Activated CD4-positive, alpha-beta memory T cell treated with anti-CD3 and anti-CD28 coated beads for 36 hours (primary cell): ENCODE measurements around the gene USP33. TPM values are rescaled to one million over a fixed set of nuclear protein-coding genes. Genes with fewer than 3 reads are reported as not detected.
"Not testable (repeated sequence)": the region's sequence is repeated elsewhere in the genome, so short reads cannot be mapped to it uniquely, and the experiment has no call there.

ENCODE experiments used
- CTCF ChIA-PET: fragments of 350-600 bp; sonication (Branson Sonifier 250); formaldehyde crosslinking; loops from one replicate; lab custom pipeline; 2021; ENCODE audit warnings: antibody characterized with exemption, inconsistent platforms; lab: Charles Lee
- POLR2A ChIA-PET: fragments of 350-600 bp; sonication (Branson Sonifier 250); formaldehyde crosslinking; loops from one replicate; lab custom pipeline; 2021; ENCODE audit warnings: antibody characterized with exemption; lab: Charles Lee
- DNase-seq: peaks from one replicate; pipeline ENCODE4 v3.0.0-alpha.2; 2020
- H3K27ac Mint-ChIP-seq: one replicate; pipeline ENCODE4 v1.8.0; 2021; ENCODE audit warnings: mixed read lengths
- H3K27me3 Mint-ChIP-seq: one replicate; pipeline ENCODE4 v1.8.0; 2021; ENCODE audit warnings: mixed read lengths
- H3K36me3 Mint-ChIP-seq: one replicate; pipeline ENCODE4 v1.8.0; 2021; ENCODE audit warnings: mixed read lengths
- H3K4me1 Mint-ChIP-seq: one replicate; pipeline ENCODE4 v1.8.0; 2021; ENCODE audit warnings: low read depth, mixed read lengths
- H3K4me3 Mint-ChIP-seq: one replicate; pipeline ENCODE4 v1.8.0; 2021; ENCODE audit warnings: mild to moderate bottlenecking, mixed read lengths
- H3K9me3 Mint-ChIP-seq: one replicate; pipeline ENCODE4 v1.8.0; 2021; ENCODE audit warnings: mixed read lengths
- intact Hi-C: fragments of 100-400 bp; cut with micrococcal nuclease; formaldehyde crosslinking; loops from one replicate; pipeline ENCODE4 v1.15.1; 2023
- total RNA-seq, 2 experiments: library from RNA; stranded (reverse); gene quantifications; one replicate each; pipeline ENCODE4 v1.2.3, GENCODE V29; 2021

Gene USP33
- total RNA-seq, 2 experiments from 2014 or later: 37.7 to 41.0 TPM

DNA sequence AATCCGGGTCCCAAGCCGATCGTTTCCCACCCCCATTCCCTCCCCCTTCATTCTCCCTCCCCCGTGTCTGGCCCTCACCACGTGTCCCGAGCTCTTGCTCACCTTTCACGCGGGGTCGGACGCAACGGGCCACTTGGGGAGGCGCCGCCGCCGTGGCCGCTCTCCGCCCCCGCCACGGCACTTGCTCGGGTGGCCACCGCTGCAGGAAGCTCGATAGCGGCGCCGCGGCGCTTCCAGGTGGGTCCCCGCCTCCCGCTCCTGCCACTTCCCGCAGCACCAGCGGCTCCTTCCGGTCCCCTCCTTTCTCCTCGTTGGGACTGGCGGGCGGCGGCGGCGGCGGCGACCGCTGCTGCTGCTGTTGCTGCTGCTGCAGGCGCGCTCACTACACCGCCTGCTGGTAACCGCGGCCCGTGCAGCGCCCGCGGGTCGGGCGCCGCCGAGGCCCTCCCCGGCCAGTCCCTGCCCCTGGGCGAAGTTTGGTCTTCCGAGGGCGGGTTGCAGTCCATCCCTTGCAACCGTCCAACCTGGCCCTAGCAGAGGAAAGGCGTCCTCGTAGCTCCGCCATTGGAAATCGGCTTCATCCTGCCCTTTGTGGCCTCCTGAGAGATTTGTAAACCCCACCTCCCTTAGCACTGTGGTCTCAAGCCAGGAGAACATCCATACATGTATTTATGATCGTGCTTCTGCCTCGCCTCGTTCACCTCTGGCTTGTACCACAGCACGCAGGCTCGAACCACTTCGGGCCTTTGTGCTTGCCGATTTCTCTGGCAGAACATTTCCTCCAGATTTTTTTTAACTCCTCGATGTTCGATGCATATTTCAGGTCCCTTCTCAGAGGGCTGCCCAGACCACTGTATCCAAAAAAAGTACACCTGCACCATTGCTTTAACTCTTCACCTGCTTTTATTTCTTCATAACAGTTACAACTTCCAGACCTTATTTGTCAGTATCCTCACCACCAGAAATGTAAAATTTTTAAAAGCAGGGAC, 76.2 kb downstream of the USP33 start:
- no peaks in the 10 kb centered on the region for H3K36me3 Mint-ChIP-seq
- peak overlapping the region; percentile 98 for H3K4me3 Mint-ChIP-seq
- peak; percentile 95 for DNase-seq
- ChIA-PET CTCF (interaction anchor here (0.7 to 2.1 kb wide), 16 partner anchors 9 to 431 kb away, joined by 3 to 9 read pairs (median 4); partner anchors contain the start of genes AK5, DNAJB4, FUBP1 and USP33), POLR2A (interaction anchor here (0.6 to 2.9 kb wide), 11 partner anchors 10 to 321 kb away, joined by 3 to 12 read pairs (median 4); partner anchors contain the start of genes DNAJB4, FUBP1, MIGA1 and USP33)
- H3K27ac Mint-ChIP-seq: peak overlapping the region; percentile 90
- H3K4me1 Mint-ChIP-seq: peaks cover 32% of the 10 kb centered on the region
- intact Hi-C loops: loop anchor here (1.0 to 10.0 kb wide), 9 partner anchors 45 to 1897 kb away; partner anchors contain the start of genes AK5, MIGA1, PIGK and RABGGTB
- H3K9me3 Mint-ChIP-seq: no peaks in the 10 kb centered on the region
- no peaks in the 10 kb centered on the region for H3K27me3 Mint-ChIP-seq

DNA sequence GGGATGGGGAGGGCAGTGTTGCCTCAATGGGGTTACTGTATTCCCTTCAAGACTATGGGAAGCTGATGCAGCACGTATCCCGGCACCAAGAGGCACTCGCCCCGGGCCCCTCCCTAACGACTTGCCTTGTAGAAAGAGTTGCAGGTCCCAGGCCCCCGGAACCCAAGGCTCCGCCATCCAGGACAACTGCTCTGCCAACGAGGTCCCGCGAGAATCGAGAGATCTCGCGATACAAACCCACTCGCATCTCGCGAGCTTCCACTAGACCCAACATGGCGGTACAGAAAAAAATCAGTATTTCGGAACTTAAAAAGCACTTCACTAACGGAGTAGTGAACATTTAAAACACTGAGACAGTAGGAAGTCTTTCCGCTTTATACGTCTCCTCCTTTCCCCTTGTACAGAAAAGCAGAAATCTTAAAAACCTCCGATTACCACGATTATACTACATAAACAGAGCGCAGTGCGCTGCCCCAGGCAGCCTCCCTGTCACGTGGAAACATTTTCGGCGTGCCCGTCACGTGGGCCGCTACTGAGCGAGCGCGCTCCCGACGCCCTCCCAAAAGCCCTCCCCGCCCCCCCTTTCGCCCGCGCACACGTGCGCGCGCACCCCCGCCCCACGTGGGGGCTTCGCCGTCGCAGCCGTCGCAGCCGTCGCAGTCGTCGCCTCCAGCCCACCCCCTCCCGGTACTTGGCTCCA, 77.0 kb downstream of the USP33 start, which contains the start of gene ZZZ3:
Gene ZZZ3 (minus strand): TSS at position 199 of the 700 bp plus-strand sequence. CDS start 49,304 bp downstream, outside the sequence.
- ChIA-PET POLR2A (interaction anchor here (1.1 to 2.9 kb wide), 10 partner anchors 9 to 322 kb away, joined by 3 to 12 read pairs (median 4); partner anchors contain the start of genes DNAJB4, FUBP1, MIGA1 and USP33), CTCF (interaction anchor here (0.7 to 2.1 kb wide), 12 partner anchors 8 to 401 kb away, joined by 3 to 9 read pairs (median 4); partner anchors contain the start of genes AK5, DNAJB4, FUBP1 and USP33)
- DNase-seq: peak; percentile 95
- peak within 1 kb of the TSS; percentile 90 for H3K27ac Mint-ChIP-seq
- intact Hi-C loops: loop anchor here (1.0 to 10.0 kb wide), 13 partner anchors 13 to 1896 kb away; partner anchors contain the start of genes AK5, DNAJB4, MIGA1 and PIGK
- H3K36me3 Mint-ChIP-seq: no peaks in the 10 kb centered on the region
- H3K4me3 Mint-ChIP-seq: peak within 1 kb of the TSS; percentile 98
- H3K27me3 Mint-ChIP-seq: no peaks in the 10 kb centered on the region
- H3K4me1 Mint-ChIP-seq: peaks cover 40% of the 10 kb centered on the region
- no peaks in the 10 kb centered on the region for H3K9me3 Mint-ChIP-seq

- Mint-ChIP-seq H3K36me3 (peaks cover 5% of the 10 kb centered on the region), H3K9me3 (no peaks in the 10 kb centered on the region), H3K4me3 (no peak overlapping the region), H3K27me3 (no peaks in the 10 kb centered on the region), H3K4me1 (peaks cover 49% of the 10 kb centered on the region), H3K27ac (no peak overlapping the region)
- ChIA-PET POLR2A (no interaction called here), CTCF (no interaction called here)
- intact Hi-C loops: loop anchor here (5.0 to 10.0 kb wide), 4 partner anchors 243 to 1605 kb away; partner anchors contain the start of genes AK5 and ST6GALNAC3
- DNase-seq: no peak
Observed at GRCh38 chr1:77680173-77680572, 79.5 kb downstream of the USP33 start.

DNA sequence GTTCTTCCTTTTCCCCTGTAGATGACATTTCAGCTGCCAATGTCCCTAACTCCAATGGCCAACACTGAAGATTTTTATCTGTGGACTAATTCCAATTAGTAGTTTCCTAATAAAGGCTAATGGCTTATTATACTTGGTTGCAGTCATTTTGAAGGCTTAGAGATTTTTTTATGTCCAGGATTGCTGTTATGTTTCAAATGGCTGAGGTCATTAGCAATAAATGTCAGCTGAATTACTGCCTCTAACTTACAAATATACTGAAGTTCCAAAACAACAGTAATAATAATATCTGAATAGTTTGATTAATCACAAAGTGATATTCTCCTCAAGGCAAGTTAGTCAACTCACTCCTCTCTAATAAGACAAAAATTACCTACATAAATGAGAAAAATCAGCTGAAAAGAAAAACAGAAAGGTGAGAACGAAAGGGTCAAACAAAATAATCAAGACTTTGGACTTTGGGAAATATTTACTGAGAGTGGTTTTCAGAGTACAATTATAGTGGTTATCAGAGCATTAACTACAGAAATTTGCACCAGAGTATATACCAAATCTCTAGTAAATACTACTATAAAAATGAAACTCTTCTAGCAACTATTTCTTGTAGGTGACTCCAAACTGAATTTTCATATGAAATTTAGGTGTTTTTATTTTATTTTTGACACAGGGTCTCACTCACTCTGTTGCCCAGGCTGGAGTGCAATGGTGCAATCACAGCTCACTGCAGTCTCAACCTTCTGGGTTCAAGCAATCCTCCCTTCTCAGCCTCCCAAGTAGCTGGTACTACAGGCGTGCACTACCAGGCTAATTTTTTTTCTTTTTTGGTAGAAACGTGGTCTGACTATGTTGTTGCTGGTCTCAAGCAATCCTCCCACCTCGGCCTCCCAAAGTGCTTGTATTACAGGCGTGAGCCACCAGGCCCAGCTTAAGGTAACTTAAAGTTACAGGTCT, 80.7 kb downstream of the USP33 start:
- Mint-ChIP-seq H3K9me3 (no peaks in the 10 kb centered on the region), H3K27me3 (no peaks in the 10 kb centered on the region), H3K36me3 (peaks cover 5% of the 10 kb centered on the region), H3K4me1 (peaks cover 51% of the 10 kb centered on the region), H3K27ac (no peak overlapping the region), H3K4me3 (no peak overlapping the region)
- intact Hi-C loops: no loop called here
- POLR2A ChIA-PET: no interaction called here
- DNase-seq: no peak
- CTCF ChIA-PET: no interaction called here

GRCh38 chr1:77674807-77675206, 84.8 kb downstream of the USP33 start:
- peaks cover 67% of the 10 kb centered on the region for H3K4me1 Mint-ChIP-seq
- H3K4me3 Mint-ChIP-seq, H3K27me3 Mint-ChIP-seq, DNase-seq, H3K9me3 Mint-ChIP-seq, intact Hi-C loops, H3K36me3 Mint-ChIP-seq, H3K27ac Mint-ChIP-seq: not testable (repeated sequence)
- POLR2A ChIA-PET: interaction anchor here (1.4 kb wide), 1 partner anchor 8 kb away, joined by 4 read pairs; the partner anchor contains the start of gene ZZZ3
- CTCF ChIA-PET: interaction anchor here (1.8 kb wide), 1 partner anchor 8 kb away, joined by 7 read pairs; the partner anchor contains the start of gene ZZZ3

GRCh38 chr1:77673716-77674355, 85.8 kb downstream of the USP33 start:
- Mint-ChIP-seq H3K9me3 (no peaks in the 10 kb centered on the region), H3K27me3 (no peaks in the 10 kb centered on the region), H3K4me1 (peaks cover 71% of the 10 kb centered on the region), H3K27ac (no peak overlapping the region), H3K4me3 (no peak overlapping the region), H3K36me3 (peaks cover 7% of the 10 kb centered on the region)
- intact Hi-C loops: no loop called here
- POLR2A ChIA-PET: interaction anchor here (1.0 to 1.4 kb wide), 2 partner anchors 9 to 14 kb away, joined by 3 to 4 read pairs; partner anchors contain the start of gene ZZZ3
- no peak for DNase-seq
- CTCF ChIA-PET: interaction anchor here (0.8 to 1.8 kb wide), 2 partner anchors 9 to 317 kb away, joined by 3 to 7 read pairs; partner anchors contain the start of gene ZZZ3

GRCh38 chr1:77673030-77673429, 86.6 kb downstream of the USP33 start:
- Mint-ChIP-seq H3K27me3 (no peaks in the 10 kb centered on the region), H3K36me3 (peaks cover 7% of the 10 kb centered on the region), H3K4me1 (peaks cover 70% of the 10 kb centered on the region), H3K4me3 (no peak overlapping the region), H3K9me3 (no peaks in the 10 kb centered on the region), H3K27ac (no peak overlapping the region)
- intact Hi-C loops: no loop called here
- CTCF ChIA-PET: interaction anchor here (0.8 kb wide), 1 partner anchor 318 kb away, joined by 3 read pairs; no protein-coding TSS in a partner anchor
- DNase-seq: no peak
- POLR2A ChIA-PET: interaction anchor here (1.4 kb wide), 1 partner anchor 10 kb away, joined by 4 read pairs; the partner anchor contains the start of gene ZZZ3

- no peaks in the 10 kb centered on the region for H3K27me3 Mint-ChIP-seq
- no peak for DNase-seq
- intact Hi-C loops: no loop called here
- H3K9me3 Mint-ChIP-seq: no peaks in the 10 kb centered on the region
- ChIA-PET POLR2A (no interaction called here), CTCF (no interaction called here)
- peak overlapping the region; percentile 8 for H3K27ac Mint-ChIP-seq
- H3K4me3 Mint-ChIP-seq: no peak overlapping the region
- peaks cover 7% of the 10 kb centered on the region for H3K36me3 Mint-ChIP-seq
- peaks cover 71% of the 10 kb centered on the region for H3K4me1 Mint-ChIP-seq
Observed at GRCh38 chr1:77672374-77672773, 87.3 kb downstream of the USP33 start.

DNA sequence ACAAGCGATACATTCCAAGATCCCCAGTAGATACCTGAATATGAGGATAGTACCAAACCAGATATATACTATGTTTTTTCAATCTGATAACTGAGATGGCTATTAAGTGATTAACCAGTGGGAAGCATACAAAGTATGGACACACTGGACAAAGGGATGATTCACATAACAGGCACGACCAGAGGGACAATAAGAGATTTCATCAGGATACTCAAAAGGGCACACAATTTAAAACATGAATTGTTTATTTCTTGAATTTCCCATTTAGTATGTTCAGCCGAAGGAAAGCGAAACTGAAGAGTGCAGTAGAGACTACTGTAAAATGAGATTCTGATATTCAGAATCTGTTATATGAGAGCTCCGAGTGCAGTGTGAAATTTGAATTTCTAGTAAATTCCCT, 87.8 kb downstream of the USP33 start:
- Mint-ChIP-seq H3K4me1 (peaks cover 73% of the 10 kb centered on the region), H3K36me3 (peaks cover 7% of the 10 kb centered on the region), H3K4me3 (no peak overlapping the region), H3K27me3 (no peaks in the 10 kb centered on the region), H3K9me3 (no peaks in the 10 kb centered on the region), H3K27ac (no peak overlapping the region)
- no peak for DNase-seq
- POLR2A ChIA-PET: no interaction called here
- intact Hi-C loops: no loop called here
- CTCF ChIA-PET: no interaction called here

DNA sequence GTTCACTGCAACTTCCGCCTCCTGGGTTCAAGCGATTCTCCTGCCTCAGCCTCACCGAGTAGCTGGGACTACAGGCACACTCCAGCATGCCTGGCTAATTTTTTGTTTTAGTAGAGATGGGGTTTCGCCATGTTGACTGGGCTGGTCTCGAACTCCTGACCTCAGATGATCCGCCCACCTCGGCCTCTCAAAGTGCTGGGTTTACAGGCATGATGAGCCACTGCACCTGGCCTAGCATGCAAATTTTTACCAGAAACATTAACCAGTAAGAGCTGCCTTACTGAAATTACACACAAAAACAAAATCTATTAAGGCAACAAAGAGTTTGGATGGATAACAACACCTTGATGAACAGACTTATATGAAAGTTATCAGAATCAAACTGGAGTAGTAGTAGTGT, 89.3 kb downstream of the USP33 start:
- H3K4me3 Mint-ChIP-seq: no peak overlapping the region
- POLR2A ChIA-PET: interaction anchor here (0.6 kb wide), 1 partner anchor 50 kb away, joined by 3 read pairs; no protein-coding TSS in a partner anchor
- H3K27me3 Mint-ChIP-seq: no peaks in the 10 kb centered on the region
- peaks cover 4% of the 10 kb centered on the region for H3K36me3 Mint-ChIP-seq
- H3K9me3 Mint-ChIP-seq: no peaks in the 10 kb centered on the region
- CTCF ChIA-PET: no interaction called here
- DNase-seq: no peak
- H3K4me1 Mint-ChIP-seq: peaks cover 69% of the 10 kb centered on the region
- intact Hi-C loops: no loop called here
- H3K27ac Mint-ChIP-seq: no peak overlapping the region
